ENCODE data around the gene FSTL5.

Gene FSTL5

DNA sequence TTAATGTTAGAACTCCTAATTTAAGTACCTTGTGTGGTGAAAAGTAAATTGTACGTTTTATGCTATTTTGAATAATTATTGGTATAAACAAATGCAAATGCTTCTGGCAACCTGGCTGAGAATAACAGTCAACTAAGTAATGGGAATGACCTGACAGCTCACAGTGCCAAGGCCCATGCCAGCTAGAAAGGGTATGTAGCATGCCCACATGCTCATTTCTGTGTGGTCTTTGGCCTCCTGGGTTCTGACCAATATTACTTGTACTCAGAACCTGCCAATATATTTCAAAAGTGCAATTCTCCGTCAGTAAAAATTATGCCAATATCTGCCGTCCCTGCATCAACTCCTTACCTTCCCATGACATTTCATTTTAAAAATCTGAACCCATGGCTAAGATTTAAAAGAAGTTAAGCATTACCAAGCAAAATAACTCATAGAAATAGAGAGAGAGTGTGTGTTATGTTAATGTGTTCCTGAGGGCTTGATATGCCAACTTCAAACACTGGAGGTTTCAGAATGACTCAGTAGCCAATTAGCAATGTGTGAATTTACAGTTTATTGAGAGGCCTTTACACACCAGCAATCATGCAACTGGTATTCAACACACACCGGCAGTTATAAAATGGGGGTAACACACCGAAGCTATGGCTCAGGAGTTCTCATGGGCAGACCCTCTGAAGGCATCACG is 820.8 kb downstream of the FSTL5 start:
- Mint-ChIP-seq H3K9me3 (peaks cover 3% of the 10 kb centered on the region), H3K4me1 (ENCODE audit: low read depth) (no peaks in the 10 kb centered on the region), H3K4me3 (no peak overlapping the region), H3K36me3 (ENCODE audit: low read depth) (no peaks in the 10 kb centered on the region), H3K27me3 (no peaks in the 10 kb centered on the region), H3K27ac (no peak overlapping the region)

DNA sequence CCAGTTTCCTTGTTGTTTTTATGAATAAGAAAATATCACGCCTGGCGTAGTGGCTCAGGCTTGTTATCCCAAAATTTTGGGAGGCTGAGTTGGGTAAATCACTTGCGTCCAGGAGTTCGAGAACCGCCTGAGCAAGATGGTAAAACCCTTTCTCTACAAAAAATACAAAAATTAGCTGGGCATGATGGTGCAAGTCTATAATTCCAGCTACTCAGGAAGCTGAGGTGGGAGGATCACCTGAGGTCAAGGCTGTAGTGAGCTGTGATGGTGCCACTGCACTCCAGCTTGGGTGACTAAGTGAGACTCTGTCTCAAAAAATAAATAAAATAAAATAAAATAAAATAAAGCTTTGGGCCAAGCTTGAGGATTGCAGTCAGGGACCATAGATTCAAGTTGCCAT is 827.2 kb downstream of the FSTL5 start:
- Mint-ChIP-seq H3K9me3 (no peaks in the 10 kb centered on the region), H3K4me1 (ENCODE audit: low read depth) (no peaks in the 10 kb centered on the region), H3K27ac (no peak overlapping the region), H3K4me3 (no peak overlapping the region), H3K27me3 (no peaks in the 10 kb centered on the region), H3K36me3 (ENCODE audit: low read depth) (no peaks in the 10 kb centered on the region)

DNA sequence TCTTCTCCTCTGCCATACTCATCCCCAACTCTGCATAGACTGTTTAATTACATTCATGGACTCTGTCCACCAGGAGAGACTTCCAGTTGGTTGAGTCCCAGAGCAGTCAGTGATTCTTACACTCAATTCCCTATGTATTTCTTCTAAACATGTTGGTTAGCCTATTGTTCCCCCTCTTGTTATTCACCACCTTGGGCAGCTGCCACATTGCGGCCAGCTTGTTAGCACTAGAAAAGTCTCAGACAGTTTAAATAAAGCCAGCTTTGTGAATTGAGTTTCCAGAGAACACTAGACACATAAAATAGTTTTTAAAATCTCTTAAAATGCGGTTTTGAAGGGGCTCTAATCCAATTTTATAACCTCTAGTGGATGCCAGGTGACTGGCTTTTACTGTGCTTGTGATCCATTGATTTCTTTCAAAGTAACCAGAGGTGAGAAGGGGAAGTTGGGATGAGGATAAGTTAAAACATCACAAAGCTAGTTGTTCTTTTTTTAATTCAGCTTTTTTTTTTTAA is 827.7 kb downstream of the FSTL5 start:
- no peaks in the 10 kb centered on the region for H3K4me1 Mint-ChIP-seq (ENCODE audit: low read depth)
- H3K4me3 Mint-ChIP-seq: no peak overlapping the region
- H3K27me3 Mint-ChIP-seq: no peaks in the 10 kb centered on the region
- no peaks in the 10 kb centered on the region for H3K9me3 Mint-ChIP-seq
- H3K27ac Mint-ChIP-seq: no peak overlapping the region
- H3K36me3 Mint-ChIP-seq (ENCODE audit: low read depth): no peaks in the 10 kb centered on the region

Data from stimulated activated naive CD8-positive, alpha-beta T cell treated with anti-CD3 and anti-CD28 coated beads, Interleukin-15, Interleukin-2, amounts not matched to agents 100 ng/mL and 50 ng/mL, for 24 hours (primary cell).